Right atrium auricular region (tissue), 2 donors: ENCODE measurements around the gene RBL2. TPM values are rescaled to one million over a fixed set of nuclear protein-coding genes. Genes with fewer than 3 reads are reported as not detected.

Experiments
- DNase-seq: peaks from one replicate; pipeline ENCODE4 v3.0.0-alpha.2; 2019; ENCODE audit warnings: low spot score
- H3K27ac ChIP-seq, 2 donors: fragments of 200-600 bp; sonication (generic); 1 replicate in 1 of 2; 2 replicates in 1 of 2; pipeline ENCODE4 v1.5.1; 2016 to 2019
- H3K27me3 ChIP-seq, 2 donors: fragments of 200-600 bp; sonication (generic); one replicate each; pipeline versions ENCODE4 v1.5.1 to v1.6.0; 2017 to 2019
- H3K36me3 ChIP-seq: fragments of 200-600 bp; sonication (generic); one replicate; pipeline ENCODE4 v1.5.1; 2016
- H3K4me1 ChIP-seq, 2 donors: fragments of 200-600 bp; sonication (generic); one replicate each; pipeline versions ENCODE4 v1.5.1 to v1.6.0; 2017 to 2019
- H3K4me3 ChIP-seq, 2 donors: fragments of 200-600 bp; sonication (generic); 1 replicate in 1 of 2; 2 replicates in 1 of 2; pipeline ENCODE4 v1.5.1; 2017 to 2019; ENCODE audit warnings: mild to moderate bottlenecking in 1 of 2, moderate library complexity in 1 of 2
- H3K9me3 ChIP-seq, 2 donors: fragments of 200-600 bp; sonication (generic); one replicate each; pipeline ENCODE4 v1.5.1; 2019
- CTCF ChIP-seq, 2 donors: fragments of 200-600 bp; sonication (generic); IDR thresholded peaks; one replicate each; pipeline ENCODE4 v1.5.1; 2019; ENCODE audit warnings: antibody characterized with exemption in 2 of 2
- total RNA-seq, 2 donors: library from RNA; depleted of rRNA; stranded (reverse); fragments of >200 nt; gene quantifications; one replicate each; pipeline ENCODE4 v1.1.0, GENCODE V29; 2016

The RBL2 gene
- total RNA-seq, 2 donors from 2014 or later = 40.8 to 44.1 TPM

GRCh38 chr16:53495325-53495724 is 61.1 kb downstream of the RBL2 start:
- DNase-seq = no peak
- Histone ChIP-seq H3K27ac (no peak overlapping the region), H3K4me1 (peaks cover 0 to 3% of the 10 kb centered on the region in 2 donors), H3K27me3 (no peaks in the 10 kb centered on the region), H3K9me3 (no peaks in the 10 kb centered on the region), H3K36me3 (peaks cover 83% of the 10 kb centered on the region), H3K4me3 (no peak overlapping the region)
- no peak for TF ChIP-seq CTCF (IDR thresholded peaks at IDR 0.05)

GRCh38 chr16:53498984-53499383 is 64.7 kb downstream of the RBL2 start:
- H3K36me3 ChIP-seq = peaks cover 52% of the 10 kb centered on the region
- DNase-seq = no peak
- no peak for TF ChIP-seq CTCF (IDR thresholded peaks at IDR 0.05)

DNA sequence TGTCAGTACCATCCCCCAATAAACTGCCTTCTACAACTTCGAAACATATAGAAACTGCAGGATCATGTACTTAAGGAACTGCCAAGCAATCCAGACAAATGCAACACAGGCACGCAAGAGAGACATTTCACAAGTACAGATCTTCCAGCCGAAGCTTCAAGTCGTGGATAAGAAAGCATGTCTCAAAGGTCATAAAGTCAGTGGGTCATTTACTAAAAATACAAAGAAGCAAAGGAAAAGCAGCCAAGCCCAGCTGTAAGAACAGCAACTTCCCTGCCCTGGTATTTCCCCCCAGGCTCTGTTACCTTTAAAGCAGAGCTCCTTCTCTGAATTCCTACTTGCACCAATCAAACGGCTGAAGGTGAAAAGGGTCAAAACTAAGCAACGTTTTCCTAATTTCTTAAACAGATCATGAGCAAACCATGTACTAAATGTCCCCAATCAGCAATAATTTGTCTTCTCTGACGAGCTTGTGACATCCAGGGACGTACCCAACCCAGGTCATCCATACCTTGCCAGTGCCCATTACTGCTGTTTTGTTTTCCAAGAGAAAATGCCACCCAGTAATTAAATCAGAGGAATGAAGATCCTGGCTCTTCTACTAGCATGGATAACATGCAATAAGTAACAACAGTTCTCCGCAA is 67.1 kb downstream of the RBL2 start:
- TF ChIP-seq CTCF (IDR thresholded peaks at IDR 0.05) = no peak

More at GRCh38 chr16:53498984-53499383, 64.7 kb downstream of the RBL2 start:
- Histone ChIP-seq H3K9me3 (no peaks in the 10 kb centered on the region), H3K4me3 (no peak overlapping the region), H3K4me1 (peaks cover 0 to 24% of the 10 kb centered on the region in 2 donors), H3K27ac (no peak overlapping the region), H3K27me3 (no peaks in the 10 kb centered on the region)

GRCh38 chr16:53502331-53503269 is 68.3 kb downstream of the RBL2 start, which contains the start of gene AKTIP:
Gene AKTIP (minus strand): TSS chr16:53503209. CDS start chr16:53500259, 2,950 bp downstream.
- Histone ChIP-seq H3K4me3 (peak within 1 kb of the TSS; percentile 74 to 90), H3K9me3 (no peaks in the 10 kb centered on the region), H3K36me3 (peaks cover 18% of the 10 kb centered on the region), H3K27ac (peak within 1 kb of the TSS; percentile 98), H3K4me1 (peaks cover 0 to 44% of the 10 kb centered on the region in 2 donors), H3K27me3 (no peaks in the 10 kb centered on the region)
- no peak for TF ChIP-seq CTCF (IDR thresholded peaks at IDR 0.05)
- DNase-seq = no peak

More for the DNA sequence above, 67.1 kb downstream of the RBL2 start:
- no peak for DNase-seq
- H3K27ac ChIP-seq = peak overlapping the region; percentile 33 to 98
- peaks cover 0 to 44% of the 10 kb centered on the region in 2 donors for H3K4me1 ChIP-seq
- no peaks in the 10 kb centered on the region for H3K9me3 ChIP-seq
- no peaks in the 10 kb centered on the region for H3K27me3 ChIP-seq
- H3K36me3 ChIP-seq = peaks cover 31% of the 10 kb centered on the region
- H3K4me3 ChIP-seq = peak overlapping the region; percentile 74 to 90

- no peaks in the 10 kb centered on the region for H3K9me3 ChIP-seq
- peaks cover 0 to 44% of the 10 kb centered on the region in 2 donors for H3K4me1 ChIP-seq
- DNase-seq = peak; percentile 100
- peaks cover 10% of the 10 kb centered on the region for H3K36me3 ChIP-seq
- peak overlapping the region; percentile 74 to 90 for H3K4me3 ChIP-seq
- TF ChIP-seq CTCF (IDR thresholded peaks at IDR 0.05) = no peak
- no peaks in the 10 kb centered on the region for H3K27me3 ChIP-seq
- peak overlapping the region; percentile 98 for H3K27ac ChIP-seq
Observed at GRCh38 chr16:53503270-53503923, 69.1 kb downstream of the RBL2 start.
